Left kidney (tissue), 2 donors: ENCODE data around the gene BANP. TPM values are rescaled to one million over a fixed set of nuclear protein-coding genes. Genes with fewer than 3 reads are reported as not detected.
"Not testable (repeated sequence)": the region's sequence is repeated elsewhere in the genome, so short reads cannot be mapped to it uniquely, and the experiment has no call there.

ENCODE experiments used
- DNase-seq: peaks from one replicate; pipeline ENCODE4 v3.0.0-alpha.2; 2013
- polyA plus RNA-seq: library from polyadenylated mRNA; unstranded; fragments of 120-200 nt; gene quantifications from one replicate; pipeline ENCODE4 v1.2.1, GENCODE V29; 2013; ENCODE audit not compliant: insufficient read length

BANP gene
- polyA plus RNA-seq, 1 donor: 26.8 TPM

DNA sequence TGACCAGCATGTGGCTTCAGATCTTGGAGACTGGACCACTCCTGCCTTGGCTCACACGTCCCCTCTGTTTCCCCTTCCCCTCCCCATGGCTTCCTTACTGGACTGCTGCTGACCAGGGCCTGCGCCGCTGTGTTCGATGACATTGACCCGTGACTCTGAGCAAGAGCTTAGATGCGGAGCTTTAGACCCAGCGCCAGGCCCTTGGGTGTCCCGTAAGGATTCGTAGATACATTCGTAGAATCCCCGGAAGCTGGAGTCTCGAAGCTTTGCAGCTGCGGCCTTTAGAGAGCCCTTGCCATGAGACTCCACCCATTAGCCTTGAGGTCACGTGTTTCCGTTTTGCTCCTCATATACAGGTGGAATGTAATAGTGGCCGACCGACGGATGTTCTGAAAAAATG, 65.2 kb downstream of the BANP start:
- not testable (repeated sequence) for DNase-seq

DNA sequence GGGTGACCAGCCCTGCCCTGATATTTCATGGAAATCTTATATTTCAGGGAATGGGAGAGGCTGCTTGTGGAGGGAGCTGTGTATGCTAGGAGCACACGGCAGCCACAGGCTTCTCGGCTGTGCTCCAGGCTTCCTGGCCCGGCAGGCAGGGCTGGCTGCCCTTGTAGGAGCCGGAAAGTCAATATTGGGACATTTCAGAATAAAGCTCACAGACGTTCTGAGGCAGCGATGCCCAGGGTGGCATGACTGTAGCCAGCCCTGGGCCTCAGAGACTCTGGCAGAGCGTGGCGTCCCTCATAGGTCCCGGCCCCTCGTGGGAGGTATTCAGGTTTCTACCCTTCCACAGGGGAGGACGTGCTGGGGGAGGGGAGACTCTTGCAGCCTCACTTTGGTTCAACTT, 65.7 kb downstream of the BANP start:
- DNase-seq: no peak

DNA sequence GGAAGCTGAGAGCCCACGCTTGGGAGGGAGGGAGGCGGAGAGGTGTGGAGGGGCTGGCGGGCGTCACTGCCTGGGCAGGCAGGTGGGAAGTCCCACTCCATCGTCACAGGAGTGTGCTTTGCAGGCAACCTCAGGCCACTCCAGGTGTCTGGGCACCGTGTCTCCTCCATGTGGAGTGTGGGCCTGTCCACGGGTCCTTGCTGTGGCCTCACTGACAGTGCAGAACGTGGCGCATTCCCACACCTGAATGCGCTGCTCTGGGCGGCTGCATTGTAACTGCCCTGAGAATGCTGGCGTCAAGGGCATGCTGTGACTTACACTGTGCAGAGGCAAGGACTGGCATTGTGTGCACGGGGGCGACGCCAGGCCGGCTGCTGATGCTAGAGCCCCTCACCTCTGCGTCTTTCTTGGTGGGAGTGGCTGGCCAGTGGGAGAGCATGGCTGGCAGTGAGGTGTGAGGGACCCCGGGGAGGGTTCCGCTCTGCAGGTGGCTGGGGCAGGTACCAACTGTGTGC, 66.4 kb downstream of the BANP start:
- DNase-seq: no peak

DNA sequence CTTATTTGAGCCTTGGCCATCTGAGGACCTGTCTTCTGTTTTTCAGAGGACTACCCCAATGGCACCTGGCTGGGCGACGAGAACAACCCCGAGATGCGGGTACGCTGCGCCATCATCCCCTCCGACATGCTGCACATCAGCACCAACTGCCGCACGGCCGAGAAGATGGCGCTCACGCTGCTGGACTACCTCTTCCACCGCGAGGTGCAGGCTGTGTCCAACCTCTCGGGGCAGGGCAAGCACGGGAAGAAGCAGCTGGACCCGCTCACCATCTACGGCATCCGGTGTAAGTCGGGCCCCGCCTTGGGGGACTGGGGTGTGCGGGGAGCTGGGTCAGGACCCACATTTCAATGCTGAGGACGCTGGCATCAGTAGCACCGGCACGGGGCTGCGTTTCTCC, 67.1 kb downstream of the BANP start:
- not testable (repeated sequence) for DNase-seq

DNA sequence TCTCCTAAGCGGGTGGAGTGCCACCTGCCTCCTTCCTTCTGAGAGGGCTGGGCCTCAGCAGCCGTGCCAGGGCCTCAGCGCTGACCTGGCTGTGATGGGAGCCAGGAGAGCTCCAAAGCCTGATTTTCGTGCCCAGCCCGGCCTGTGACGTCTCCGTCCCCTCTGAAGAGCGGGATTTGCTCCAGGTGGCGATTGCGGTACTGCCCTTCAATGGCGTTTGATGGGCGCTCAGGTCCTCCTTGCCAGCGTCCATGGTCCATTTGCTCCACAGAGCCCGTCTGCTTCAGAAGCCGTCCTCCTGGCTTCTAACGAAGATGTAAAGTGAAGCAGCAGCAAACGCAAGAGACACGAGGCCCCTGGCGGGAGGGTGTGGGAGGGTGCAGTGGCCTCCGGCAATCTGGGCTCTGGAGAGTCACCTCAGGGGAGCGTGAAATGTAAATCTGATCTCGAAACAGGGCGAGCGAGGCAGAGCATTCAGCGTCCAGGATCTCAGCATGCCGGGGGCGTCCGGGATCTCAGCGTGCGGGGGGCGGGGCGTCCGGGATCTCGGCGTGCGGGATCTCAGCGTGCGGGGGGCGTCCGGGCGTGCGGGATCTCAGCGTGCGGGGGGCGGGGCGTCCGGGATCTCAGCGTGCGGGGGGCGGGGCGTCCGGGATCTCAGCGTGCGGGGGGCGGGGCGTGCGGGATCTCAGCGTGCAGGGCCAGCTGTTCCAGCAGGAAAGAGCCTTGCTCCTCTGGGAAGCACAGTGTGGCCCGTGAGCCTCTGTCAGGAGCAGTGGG, 68.0 kb downstream of the BANP start:
- peak; percentile 29 for DNase-seq

DNA sequence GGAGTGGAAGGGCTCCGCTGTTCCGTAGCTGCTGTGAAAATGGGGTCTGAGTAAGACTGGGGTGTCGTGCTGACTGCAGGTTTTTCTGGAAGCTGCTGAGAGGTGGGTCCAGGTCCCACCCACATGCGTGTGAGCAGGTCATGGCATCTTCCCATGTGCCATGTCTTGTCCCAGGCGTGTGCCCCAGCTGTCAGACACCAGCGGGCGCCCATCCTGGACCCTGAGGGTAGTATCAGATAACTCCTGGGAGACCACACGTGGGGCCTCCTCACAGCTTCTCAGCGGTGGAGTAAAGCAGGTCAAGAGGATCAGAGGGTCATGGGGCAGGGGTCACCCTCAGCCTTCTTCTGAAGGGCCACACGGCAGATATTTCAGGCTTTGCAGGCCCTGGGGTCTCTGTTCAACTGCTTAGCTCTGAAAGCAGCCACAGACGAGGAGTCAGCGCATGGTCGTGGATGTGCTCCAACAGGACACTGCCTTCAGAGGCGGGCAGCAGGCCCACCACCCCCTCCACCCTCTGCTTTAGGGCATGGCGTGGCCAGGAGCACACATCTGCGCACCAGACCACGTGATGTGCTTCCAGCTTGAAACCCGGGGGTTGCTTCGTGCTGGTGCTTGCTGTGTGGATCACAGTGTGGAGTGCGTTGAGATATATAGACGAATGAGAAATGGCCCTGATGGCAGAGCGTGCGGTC, 68.7 kb downstream of the BANP start:
- no peak for DNase-seq

DNA sequence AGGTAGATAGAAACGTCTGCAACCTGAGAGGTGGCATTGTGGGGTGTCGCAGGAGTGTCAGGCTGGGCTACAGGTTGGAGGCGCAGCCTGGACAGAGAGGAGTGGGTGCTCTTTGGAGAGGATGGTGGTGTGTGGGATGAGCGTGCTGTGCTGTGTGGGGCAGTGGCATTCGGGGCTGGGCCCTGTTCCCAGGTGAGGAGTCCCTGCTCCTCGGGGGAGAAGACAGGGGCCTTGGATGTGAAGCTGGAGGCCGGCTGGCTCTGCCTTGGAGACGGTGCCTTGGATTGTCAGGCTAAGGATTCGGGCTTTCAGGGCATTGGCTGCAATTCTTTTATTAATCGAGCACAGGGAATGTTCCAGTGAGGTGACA, 69.3 kb downstream of the BANP start:
- no peak for DNase-seq

DNA sequence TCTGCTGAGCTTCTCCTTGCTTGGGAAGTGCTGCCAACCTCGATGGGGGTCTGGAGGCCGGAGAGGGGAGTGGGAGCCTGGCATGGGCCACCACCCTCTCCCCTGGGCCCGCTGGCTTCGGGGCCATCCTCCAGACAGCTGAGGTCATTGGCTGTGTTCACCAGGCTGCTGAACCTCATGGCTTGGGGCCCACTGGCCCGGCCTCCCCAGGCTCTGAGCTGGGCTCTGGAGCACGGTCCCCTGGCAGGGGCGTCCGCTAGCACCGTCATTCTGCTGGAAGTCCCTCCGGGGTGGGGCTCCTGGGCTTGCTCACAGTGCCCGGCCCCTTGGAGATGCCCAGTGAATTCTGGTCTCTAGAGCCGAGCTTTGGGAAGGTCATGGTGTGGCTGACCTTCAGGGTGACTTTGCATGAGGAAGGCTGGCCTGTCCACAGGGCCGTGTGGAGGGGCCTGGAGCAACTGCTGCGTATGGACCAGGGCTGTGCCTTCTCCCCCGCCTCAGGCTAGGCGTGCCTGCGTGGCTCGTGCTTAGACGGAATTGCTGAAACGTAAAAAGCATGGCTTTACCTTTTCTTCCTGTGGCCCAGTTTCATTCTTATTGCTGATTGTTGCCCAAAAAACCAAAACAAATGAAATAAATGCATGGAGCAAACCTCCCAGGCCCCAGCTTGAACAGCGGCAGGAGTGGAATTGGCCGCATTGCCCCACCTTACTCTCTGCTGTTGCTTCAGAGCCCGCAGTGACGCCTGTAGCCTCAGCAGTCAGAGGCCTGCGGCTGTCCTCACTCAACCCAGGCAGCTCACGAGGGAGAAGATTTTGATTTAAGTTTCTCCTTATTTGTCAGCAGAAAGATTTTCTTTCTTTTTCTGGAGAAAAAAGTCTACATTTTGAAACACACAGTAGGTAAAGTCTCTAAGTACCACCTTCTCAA, 70.1 kb downstream of the BANP start:
- DNase-seq: not testable (repeated sequence)

DNA sequence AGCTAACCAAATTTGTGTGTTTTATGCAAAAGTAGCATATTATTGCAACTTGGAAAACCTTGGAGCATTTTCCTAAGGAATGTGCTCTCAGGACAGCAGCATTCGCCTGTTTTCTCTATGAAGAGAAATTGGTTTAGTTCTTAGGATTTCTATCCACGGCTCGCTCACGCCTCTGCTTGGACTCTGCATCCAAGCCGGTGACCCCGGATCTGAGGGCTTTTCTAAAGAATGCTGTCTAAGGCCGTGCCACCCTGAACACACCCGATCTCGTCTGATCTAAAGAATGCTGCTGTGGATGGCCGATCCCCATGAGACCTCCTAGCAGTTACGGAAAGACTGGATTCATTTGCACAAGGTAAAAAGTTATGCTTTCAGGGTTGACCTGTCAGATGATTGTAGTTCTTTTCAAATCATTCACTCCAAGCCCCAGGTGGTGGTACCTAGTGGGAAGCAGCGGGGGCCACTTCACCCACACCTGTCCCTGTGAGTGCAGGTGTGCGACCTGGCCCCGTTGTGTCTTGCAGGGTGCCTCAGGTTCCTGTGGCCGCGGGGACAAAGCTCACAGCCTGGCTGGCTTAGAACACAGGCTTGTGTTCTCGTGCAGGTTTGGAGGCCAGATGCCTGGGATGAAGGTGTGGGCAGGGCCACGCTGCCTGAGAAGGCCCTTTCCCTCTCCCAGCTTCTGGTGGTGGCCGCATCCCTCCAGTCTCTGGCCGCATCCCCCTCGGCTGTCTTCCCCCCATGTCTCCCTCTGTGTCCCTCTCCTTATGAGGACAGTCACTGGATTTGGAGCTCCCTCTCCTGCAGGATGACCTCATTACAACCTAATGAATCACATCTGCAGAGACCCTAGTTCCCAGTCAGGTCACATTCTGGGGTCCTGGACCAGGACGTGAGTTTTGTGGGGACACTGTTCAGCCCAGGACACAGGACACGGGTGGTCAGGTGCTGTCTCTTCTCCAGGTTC, 71.1 kb downstream of the BANP start:
- no peak for DNase-seq

DNA sequence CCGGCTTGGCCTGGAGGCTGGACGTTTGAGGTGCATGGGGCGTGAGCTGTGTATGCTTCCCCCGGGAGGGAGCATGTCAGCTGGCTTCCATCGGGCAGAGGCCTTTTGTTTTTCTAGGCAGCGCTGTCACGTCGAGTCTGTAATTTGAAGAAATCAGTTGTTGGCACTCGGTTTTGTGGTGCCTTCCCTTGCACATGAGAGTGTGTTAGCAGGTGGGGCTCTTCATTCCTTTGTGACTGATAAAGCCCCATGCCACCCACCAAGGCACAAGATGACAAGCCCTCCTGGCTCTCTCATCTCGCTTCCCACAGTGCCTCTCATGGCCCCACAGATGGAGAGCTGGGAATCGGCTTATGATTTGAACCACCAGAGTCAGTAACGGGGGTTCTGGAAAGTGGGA, 72.1 kb downstream of the BANP start:
- no peak for DNase-seq

DNA sequence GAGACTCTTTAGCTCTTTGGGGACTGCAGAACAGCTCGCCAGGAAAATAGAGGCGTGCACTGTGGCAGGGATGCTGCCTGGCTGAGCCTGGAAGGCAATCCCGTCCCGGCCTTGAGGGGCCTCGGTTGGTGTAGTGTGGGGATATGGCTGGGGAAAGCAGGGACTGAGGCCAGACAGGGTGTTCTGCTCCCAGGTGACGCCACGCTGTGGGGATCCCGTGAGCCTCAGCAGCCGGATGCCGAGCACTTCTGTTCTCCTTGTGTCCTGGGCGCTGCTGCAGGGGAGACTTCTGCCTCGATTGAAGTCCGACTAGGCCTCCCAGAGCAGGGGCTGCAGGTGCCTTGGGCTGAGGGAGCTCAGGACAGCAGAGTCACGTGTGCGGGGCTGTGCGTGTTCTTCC, 72.6 kb downstream of the BANP start:
- DNase-seq: no peak

DNA sequence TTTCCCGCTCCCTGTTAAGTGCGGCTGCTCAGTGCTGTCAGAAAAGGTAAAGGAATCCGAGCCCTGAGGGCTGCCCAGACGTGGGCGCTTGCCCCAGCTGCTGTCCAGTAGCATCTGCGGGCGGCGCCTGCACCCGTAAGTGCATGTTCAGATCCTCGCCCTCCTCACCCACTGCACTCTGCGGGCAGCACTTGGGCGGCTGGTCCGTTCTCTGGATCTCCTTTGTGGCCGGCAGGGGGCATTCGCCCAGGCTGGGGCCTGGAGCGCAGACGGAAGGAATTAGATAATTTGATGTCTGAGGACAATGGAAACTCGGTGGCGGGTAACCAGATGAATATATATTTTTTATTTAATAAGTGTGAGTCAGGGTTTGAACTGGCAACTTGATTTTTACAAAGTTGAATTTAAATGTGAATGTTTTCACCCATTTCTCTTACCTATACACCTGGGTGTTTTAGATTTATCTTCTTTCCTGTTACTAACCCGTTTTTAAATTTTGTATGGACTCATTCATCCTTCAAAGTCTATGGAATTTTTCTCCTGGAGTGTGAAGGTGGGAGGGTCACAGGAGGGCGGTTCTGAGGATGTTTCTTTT, 73.4 kb downstream of the BANP start:
- DNase-seq: not testable (repeated sequence)

DNA sequence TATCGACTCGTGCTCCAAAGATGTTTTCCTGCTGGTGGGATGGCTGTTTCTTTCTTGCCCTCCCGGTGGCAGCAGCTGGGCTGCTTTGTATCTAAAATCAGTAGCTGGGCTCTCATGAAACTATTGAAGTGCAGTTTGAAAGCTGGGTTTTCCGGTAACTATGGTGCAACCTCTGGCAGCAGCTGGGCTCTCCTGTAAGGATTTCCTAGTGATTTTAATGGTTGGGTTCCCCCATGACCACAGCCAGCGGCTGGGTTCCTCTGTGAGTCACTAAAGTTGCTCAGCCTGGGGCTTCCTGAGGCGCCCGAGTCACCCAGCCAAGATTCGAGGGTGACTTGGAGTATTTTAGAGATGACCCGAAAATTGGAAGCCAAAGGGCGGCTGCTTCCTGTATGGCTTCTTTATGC, 73.9 kb downstream of the BANP start:
- not testable (repeated sequence) for DNase-seq

DNA sequence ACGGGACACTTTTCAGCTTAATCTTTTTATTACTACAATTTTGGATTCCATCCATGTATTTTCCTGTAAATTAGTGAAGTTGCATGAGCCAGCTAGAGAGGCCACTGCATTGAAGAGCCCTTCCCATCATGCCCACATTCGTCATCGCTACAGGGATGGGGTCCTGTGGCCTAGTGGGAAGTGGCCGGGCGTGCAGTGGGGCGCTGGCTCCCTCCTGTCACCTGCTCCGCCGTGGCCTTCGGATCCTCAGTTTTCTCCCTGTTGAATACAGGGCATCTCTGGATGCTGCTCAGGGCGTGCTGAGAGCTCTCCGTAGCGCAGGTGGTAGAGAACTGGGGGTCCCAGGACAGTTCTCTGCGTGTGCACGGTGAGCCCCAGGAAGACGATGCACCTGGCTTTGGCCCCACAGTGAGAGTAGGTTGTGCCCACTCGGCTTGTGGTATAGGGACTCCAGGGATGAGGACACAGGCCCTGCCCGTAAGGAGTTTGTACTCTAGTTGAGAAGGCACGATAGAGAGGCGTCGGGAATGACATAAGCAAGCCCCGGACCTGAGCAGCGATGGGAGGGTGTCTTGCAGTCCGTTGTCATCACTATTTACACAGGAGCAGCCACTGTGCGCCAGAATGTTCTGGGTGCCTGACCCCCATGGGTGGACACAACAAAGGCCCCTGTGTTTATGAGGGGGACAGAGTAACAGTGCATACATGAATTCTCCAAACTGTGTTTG, 74.8 kb downstream of the BANP start:
- not testable (repeated sequence) for DNase-seq

DNA sequence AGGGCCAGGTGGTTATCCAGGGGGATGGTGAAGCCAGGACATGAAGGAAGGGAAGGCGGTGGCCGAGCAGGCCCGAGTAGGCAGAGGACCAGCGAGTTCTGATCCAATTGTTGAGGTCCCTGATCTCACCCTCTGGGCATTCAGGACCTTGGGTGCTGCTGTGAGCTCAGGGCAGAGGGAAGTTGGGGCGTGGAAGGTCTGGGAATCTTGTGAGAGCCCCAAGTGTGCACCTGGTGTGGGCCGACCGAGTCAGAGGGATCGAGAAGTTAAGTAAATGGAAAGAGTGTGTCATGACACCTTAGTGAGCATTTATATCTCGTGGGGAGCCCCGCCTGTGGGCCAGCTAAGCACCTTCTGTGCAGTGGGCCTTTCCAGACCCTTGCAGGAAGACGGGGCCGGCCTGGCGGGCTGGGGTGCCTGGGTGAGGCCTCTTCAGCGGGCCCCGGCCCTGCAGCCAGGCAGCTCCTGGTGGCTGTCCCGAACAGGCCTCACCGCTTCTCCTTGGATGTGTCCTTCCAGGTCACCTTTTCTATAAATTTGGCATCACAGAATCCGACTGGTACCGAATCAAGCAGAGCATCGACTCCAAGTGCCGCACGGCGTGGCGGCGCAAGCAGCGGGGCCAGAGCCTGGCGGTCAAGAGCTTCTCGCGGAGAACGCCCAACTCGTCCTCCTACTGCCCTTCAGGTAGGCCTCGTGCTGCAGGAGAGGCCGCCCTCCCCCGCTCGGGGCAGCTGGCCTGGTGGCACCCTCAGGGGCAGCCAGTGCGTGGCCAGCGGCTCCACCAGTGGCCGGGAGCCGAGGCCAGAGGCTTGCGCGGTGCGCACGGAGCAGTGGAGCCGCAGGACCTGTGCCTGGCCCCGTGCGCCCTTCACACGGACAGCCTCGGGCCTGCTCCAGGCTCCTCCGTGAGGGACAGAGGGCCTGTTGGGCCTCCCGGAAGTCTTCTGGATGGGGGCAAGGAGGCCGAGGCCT, 76.0 kb downstream of the BANP start:
- DNase-seq: no peak

DNA sequence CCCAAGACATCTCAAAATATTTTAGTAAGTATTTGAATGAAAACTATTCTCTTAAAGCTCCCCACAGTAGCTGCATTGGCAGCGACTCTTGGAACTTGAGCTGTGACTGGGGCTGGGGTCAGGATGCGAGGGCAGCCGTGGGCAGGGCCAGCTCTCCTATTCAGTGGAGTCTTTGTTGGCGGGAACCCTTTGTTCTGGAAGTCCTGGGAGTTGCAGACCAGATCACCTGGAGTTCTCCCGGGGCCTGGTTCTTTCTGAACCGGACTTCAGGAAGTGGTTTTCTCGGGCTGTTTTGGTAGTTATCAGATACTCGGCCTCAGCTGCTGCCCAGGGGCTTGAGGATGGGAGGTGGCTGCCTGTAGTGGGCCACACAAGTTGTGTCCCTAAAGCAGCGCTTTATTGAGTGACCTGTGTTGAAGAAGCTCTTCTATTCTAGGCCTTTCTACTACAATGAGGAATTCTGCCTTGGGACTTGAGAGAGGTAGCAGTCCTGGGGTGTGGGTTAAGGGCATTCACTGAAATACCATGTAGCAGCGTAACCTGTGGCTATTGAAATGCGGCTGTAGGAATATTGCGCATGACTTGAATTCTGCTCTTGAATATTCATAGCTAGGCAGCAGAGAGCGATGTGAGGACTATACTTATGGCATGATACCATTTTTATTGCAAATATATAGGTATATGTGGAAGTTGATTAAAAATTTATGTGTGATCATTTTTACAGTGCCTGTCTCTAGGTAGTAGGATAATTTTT, 77.1 kb downstream of the BANP start:
- not testable (repeated sequence) for DNase-seq

DNA sequence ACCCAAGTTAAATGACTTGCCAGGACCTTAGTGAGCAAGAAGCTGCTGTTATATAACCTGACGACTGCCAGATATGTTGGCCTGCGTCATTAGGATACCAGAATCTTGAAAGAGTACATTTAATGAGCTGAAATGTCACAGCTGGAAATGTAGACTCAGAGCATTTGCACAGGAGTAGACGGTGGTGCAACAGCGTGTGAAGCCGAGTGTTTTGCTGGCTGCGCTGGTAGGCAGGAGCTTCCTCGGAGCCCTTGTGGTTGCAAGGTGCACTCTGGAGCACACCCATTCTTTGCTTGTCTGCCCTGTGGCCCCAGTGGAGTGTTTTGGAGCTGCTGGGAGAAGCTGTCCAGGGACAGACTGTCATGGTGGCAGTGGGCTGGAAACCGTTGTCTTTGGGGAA, 79.3 kb downstream of the BANP start:
- DNase-seq: no peak

DNA sequence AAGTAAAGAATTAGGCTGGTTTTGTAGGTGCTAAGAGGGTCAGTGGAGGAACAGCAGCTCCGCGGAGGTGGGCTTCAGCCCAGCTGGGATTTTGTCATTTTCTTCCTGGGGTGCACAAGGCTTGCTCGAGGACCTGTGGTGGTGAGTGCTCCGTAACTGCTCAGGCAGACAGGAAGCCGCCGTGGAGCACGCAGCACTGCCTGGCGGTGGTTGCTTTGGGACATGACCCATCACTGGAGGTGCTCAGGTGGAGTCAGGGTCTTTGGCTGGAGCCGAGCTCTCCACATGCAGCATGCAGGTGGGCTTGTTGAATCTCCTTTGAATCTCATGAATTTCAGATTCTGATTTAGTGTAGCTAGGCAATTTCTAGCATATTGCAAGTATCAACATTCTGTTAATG, 79.7 kb downstream of the BANP start:
- DNase-seq: not testable (repeated sequence)
